Testis (tissue), 3 donors: ENCODE results near the gene ADAM12. TPM values are rescaled to one million over a fixed set of nuclear protein-coding genes. Genes with fewer than 3 reads are reported as not detected.

Experiments
- DNase-seq: peaks from one replicate; pipeline ENCODE4 v3.0.0-alpha.2; 2019
- H3K27ac ChIP-seq, 2 donors: fragments of 200-600 bp; sonication (generic); one replicate each; pipeline ENCODE4 v1.5.1; 2019
- H3K27me3 ChIP-seq: fragments of 200-600 bp; sonication (generic); one replicate; pipeline ENCODE4 v1.5.1; 2019
- H3K36me3 ChIP-seq: fragments of 200-600 bp; sonication (generic); one replicate; pipeline ENCODE4 v1.5.1; 2017; ENCODE audit warnings: low read depth; ENCODE audit errors: missing control alignments
- H3K4me1 ChIP-seq: fragments of 200-600 bp; sonication (generic); one replicate; pipeline ENCODE4 v1.5.1; 2019
- H3K4me3 ChIP-seq, 2 donors: fragments of 200-600 bp; sonication (generic); one replicate each; pipeline ENCODE4 v1.5.1; 2017 to 2019
- H3K9me3 ChIP-seq: fragments of 200-600 bp; sonication (generic); one replicate; pipeline ENCODE4 v1.5.1; 2017
- CTCF ChIP-seq, 3 experiments: fragments of 450-650 bp in 2 of 3; fragments of 200-600 bp in 1 of 3; sonication (generic) in 1 of 3; IDR thresholded peaks; one replicate each; pipeline ENCODE4 v1.5.1; 2016 to 2019; ENCODE audit warnings: antibody characterized with exemption in 3 of 3, mild to moderate bottlenecking in 2 of 3, moderate library complexity in 1 of 3
- POLR2A ChIP-seq: fragments of 450-650 bp; IDR thresholded peaks from one replicate; pipeline ENCODE4 v1.6.1; 2017; ENCODE audit warnings: antibody characterized with exemption, mild to moderate bottlenecking, moderate library complexity
- WGBS, 2 donors: methylation state at CpG; one replicate each; pipeline ENCODE4 v1.1.5; 2018; 5-methylcytosine and 5-hydroxymethylcytosine counted together
- intact Hi-C: fragments of 100-400 bp; cut with DNase I; formaldehyde crosslinking; loops from one replicate; pipeline ENCODE4 v1.15.1; 2023; ENCODE audit warnings: low total_unique reads
- polyA plus RNA-seq: library from polyadenylated mRNA; stranded (reverse); fragments of 350-450 nt; fragmentation: Illumina TruSeq; extraction: RNeasy Lipid Tissue Mini Kit (QIAGEN cat#74804); gene quantifications from one replicate; pipeline ENCODE4 v1.2.3, GENCODE V29; 2014; ENCODE audit warnings: low read depth, low replicate concordance; ENCODE audit not compliant: insufficient read depth
- total RNA-seq, 2 donors: library from RNA; depleted of rRNA; stranded (reverse); fragments of >200 nt; gene quantifications; one replicate each; pipeline ENCODE4 v1.2.3, GENCODE V29; 2016

The ADAM12 gene
- total and polyA plus RNA-seq, 3 donors from 2014 or later = 2.8 to 9.2 (median 6.1) TPM

- TF ChIP-seq POLR2A (no peak), CTCF (IDR thresholded peaks at IDR 0.05) (no peak)
- Histone ChIP-seq H3K9me3 (no peaks in the 10 kb centered on the region), H3K27ac (no peak overlapping the region), H3K36me3 (no peaks in the 10 kb centered on the region), H3K4me1 (peaks cover 4% of the 10 kb centered on the region), H3K4me3 (no peak overlapping the region), H3K27me3 (no peaks in the 10 kb centered on the region)
- DNase-seq = no peak
- intact Hi-C loops = no loop called here
- WGBS, 2 donors = 64 to 82% methylated on average over 4 of the region's 4 CpGs
These were observed 261.4 kb downstream of the ADAM12 start for GRCh38 chr10:126126866-126127265.

- Histone ChIP-seq H3K27me3 (no peaks in the 10 kb centered on the region), H3K27ac (no peak overlapping the region), H3K9me3 (no peaks in the 10 kb centered on the region), H3K4me1 (no peaks in the 10 kb centered on the region), H3K36me3 (no peaks in the 10 kb centered on the region), H3K4me3 (no peak overlapping the region)
- WGBS, 2 donors = 85 to 96% methylated on average over 3 to 5 of the region's 5 CpGs
- DNase-seq = no peak
- intact Hi-C loops = no loop called here
- TF ChIP-seq CTCF (IDR thresholded peaks at IDR 0.05) (no peak), POLR2A (no peak)
These were observed 262.3 kb downstream of the ADAM12 start for GRCh38 chr10:126126023-126126422.

GRCh38 chr10:126124668-126125349, 263.5 kb downstream of the ADAM12 start:
- 92 to 96% methylated on average over 9 of the region's 9 CpGs for WGBS, 2 donors
- no peak for DNase-seq
- no peak for TF ChIP-seq CTCF (IDR thresholded peaks at IDR 0.05)
- TF ChIP-seq POLR2A = no peak
- Histone ChIP-seq H3K9me3 (no peaks in the 10 kb centered on the region), H3K27me3 (no peaks in the 10 kb centered on the region), H3K4me3 (no peak overlapping the region), H3K4me1 (no peaks in the 10 kb centered on the region), H3K27ac (no peak overlapping the region), H3K36me3 (no peaks in the 10 kb centered on the region)
- intact Hi-C loops = no loop called here

GRCh38 chr10:126124046-126124445, 264.2 kb downstream of the ADAM12 start:
- no peak for DNase-seq
- Histone ChIP-seq H3K27ac (no peak overlapping the region), H3K4me3 (no peak overlapping the region), H3K9me3 (no peaks in the 10 kb centered on the region), H3K36me3 (no peaks in the 10 kb centered on the region), H3K4me1 (no peaks in the 10 kb centered on the region), H3K27me3 (no peaks in the 10 kb centered on the region)
- WGBS, 2 donors = 85 to 88% methylated on average over 7 of the region's 7 CpGs
- TF ChIP-seq POLR2A (no peak), CTCF (IDR thresholded peaks at IDR 0.05) (no peak)
- intact Hi-C loops = no loop called here

- Histone ChIP-seq H3K4me1 (no peaks in the 10 kb centered on the region), H3K27ac (no peak overlapping the region), H3K9me3 (no peaks in the 10 kb centered on the region), H3K27me3 (no peaks in the 10 kb centered on the region), H3K36me3 (no peaks in the 10 kb centered on the region), H3K4me3 (no peak overlapping the region)
- no peak for DNase-seq
- TF ChIP-seq POLR2A (no peak), CTCF (IDR thresholded peaks at IDR 0.05) (no peak)
- intact Hi-C loops = no loop called here
- 91 to 94% methylated on average over 6 to 10 of the region's 10 CpGs for WGBS, 2 donors
These were observed 264.8 kb downstream of the ADAM12 start for GRCh38 chr10:126123466-126123865.
